HepG2 (cell line): ENCODE data around the gene TPCN2. TPM values are rescaled to one million over a fixed set of nuclear protein-coding genes. Genes with fewer than 3 reads are reported as not detected.
"Not testable (repeated sequence)": the region's sequence is repeated elsewhere in the genome, so short reads cannot be mapped to it uniquely, and the experiment has no call there.

ENCODE experiments used
- ATAC-seq: fragments of 200-7000 bp; cut with Tn5 transposase; 3 replicates; pipeline ENCODE4 v1.9.1; 2020; ENCODE audit warnings: mild to moderate bottlenecking, moderate library complexity
- BruUV-seq: library from RNA; stranded (reverse); fragments of 400-500 nt; replicated peaks from 2 replicates; lab custom pipeline; 2021; lab: Mats Ljungman, UMichigan
- CTCF ChIA-PET: fragments of 300-600 bp; formaldehyde crosslinking; extraction: SDS; loops from one replicate; lab custom pipeline; 2021; ENCODE audit warnings: low total read pairs, inconsistent platforms, low intra/inter-chr PET ratio; lab: Yijun Ruan, JAX
- POLR2A ChIA-PET: fragments of 350-600 bp; sonication (Branson Sonifier 250); formaldehyde crosslinking; loops from one replicate; lab custom pipeline; 2020; ENCODE audit warnings: antibody characterized with exemption, inconsistent platforms; lab: Yijun Ruan, JAX
- DNase-seq: peaks from one replicate; pipeline ENCODE4 v3.0.0-alpha.2; 2015; ENCODE audit warnings: low spot score
- FAIRE-seq: peaks from 3 replicates; lab custom pipeline; 2011; peaks lifted over from hg19 to GRCh38; lab: Jason Lieb, UNC
- H2AFZ ChIP-seq: one replicate; pipeline ENCODE4 v1.6.1; 2011; ENCODE audit warnings: low read length, inconsistent platforms
- H3K27ac ChIP-seq: fragments of 300-600 bp; 3 replicates; pipeline ENCODE4 v1.8.0; 2011; ENCODE audit warnings: mixed run types, mild to moderate bottlenecking, mixed read lengths, low read length, inconsistent platforms; ENCODE audit not compliant: insufficient read depth; ENCODE audit errors: extremely low read length
- H3K27me3 ChIP-seq, 2 experiments: fragments of 200-600 bp in 1 of 2; 2 replicates in 1 of 2; 3 replicates in 1 of 2; pipeline versions ENCODE4 v1.6.0 to v1.8.0; 2011; ENCODE audit warnings: low read length in 2 of 2, mild to moderate bottlenecking in 2 of 2, moderate library complexity in 2 of 2, inconsistent platforms in 1 of 2; ENCODE audit not compliant: insufficient read depth in 2 of 2, control insufficient read depth in 1 of 2
- H3K36me3 ChIP-seq, 2 experiments: fragments of 200-600 bp in 1 of 2; replicated peaks in 1 of 2; 2 replicates in 1 of 2; 3 replicates in 1 of 2; pipeline versions ENCODE4 v1.5.1 to v1.8.0; 2011; ENCODE audit warnings: low read length in 2 of 2, inconsistent platforms in 1 of 2; ENCODE audit not compliant: insufficient read depth in 2 of 2, control insufficient read depth in 1 of 2
- H3K4me1 ChIP-seq: 2 replicates; pipeline ENCODE4 v1.5.1; 2012; ENCODE audit warnings: low read length, inconsistent platforms; ENCODE audit not compliant: insufficient read depth
- H3K4me2 ChIP-seq: 2 replicates; pipeline ENCODE4 v1.6.0; 2011; ENCODE audit warnings: low read depth, low read length, inconsistent platforms
- H3K4me3 ChIP-seq, 3 experiments: fragments of 200-600 bp in 1 of 3; sonication (generic), shearing (Covaris generic) in 1 of 3; replicated peaks in 1 of 3; 2 replicates each; pipeline ENCODE4 v1.5.1; 2011 to 2016; ENCODE audit warnings: low read length in 3 of 3, inconsistent platforms in 2 of 3, low read depth in 2 of 3, mild to moderate bottlenecking in 2 of 3, control low read depth in 1 of 3, mixed read lengths in 1 of 3; ENCODE audit not compliant: insufficient read depth in 1 of 3
- H3K79me2 ChIP-seq: one replicate; pipeline ENCODE4 v1.6.1; 2011; ENCODE audit warnings: low read length, inconsistent platforms; ENCODE audit not compliant: insufficient read depth
- H3K9ac ChIP-seq: 2 replicates; pipeline ENCODE4 v1.6.0; 2011; ENCODE audit warnings: mild to moderate bottlenecking, low read depth, low read length, inconsistent platforms; ENCODE audit not compliant: insufficient read depth
- H3K9me3 ChIP-seq: 2 replicates; pipeline ENCODE4 v1.5.1; 2012; ENCODE audit warnings: mild to moderate bottlenecking, low read length
- H4K20me1 ChIP-seq: 2 replicates; pipeline ENCODE4 v1.6.0; 2011; ENCODE audit warnings: inconsistent platforms, mild to moderate bottlenecking, low read length, moderate library complexity; ENCODE audit not compliant: insufficient read depth
- JARID2 ChIP-seq: sonication (generic); formaldehyde crosslinking; IDR thresholded peaks from 2 replicates; pipeline ENCODE4 v1.8.1; 2023; ENCODE audit warnings: missing genetic modification reagents, inconsistent platforms; ENCODE audit not compliant: insufficient replicate concordance
- ZNF7 ChIP-seq: IDR thresholded peaks from 2 replicates; pipeline ENCODE4 v1.6.1; 2016; ENCODE audit warnings: missing biosample characterization, missing genetic modification reagents
- WGBS: methylation state at CpG from one replicate; pipeline ENCODE4 v1.1.6; 2017; ENCODE audit warnings: low lambda C conversion rate; 5-methylcytosine and 5-hydroxymethylcytosine counted together
- in situ Hi-C: cut with HindIII; loops from 2 replicates; pipeline ENCODE4 v1.10.0; 2017; ENCODE audit warnings: low pct_unique_long_range_greater_than_20kb; ENCODE audit not compliant: extremely low pct_ligation_motif_present
- intact Hi-C: fragments of 100-400 bp; cut with micrococcal nuclease; formaldehyde crosslinking; loops from one replicate; pipeline ENCODE4 v1.10.0; 2022; ENCODE audit not compliant: unreplicated experiment
- polyA plus RNA-seq, 8 experiments: library from polyadenylated mRNA; depleted of rRNA in 3 of 8; stranded (reverse) in 7 of 8; unstranded in 1 of 8; fragments of >200 nt; fragmentation: Illumina TruSeq in 4 of 8; extraction: Trizol in 4 of 8; gene quantifications; 2 replicates each; pipeline versions ENCODE4 v1.2.1 to v1.2.3, GENCODE V29; 2011 to 2016; ENCODE audit warnings: low read depth in 4 of 8, missing spikeins in 1 of 8, mixed read lengths in 1 of 8; ENCODE audit not compliant: insufficient read depth in 1 of 8
- total RNA-seq, 5 experiments: library from RNA; depleted of rRNA; stranded (reverse); fragments of >200 nt; fragmentation: Illumina TruSeq; extraction: Trizol; gene quantifications; 2 replicates each; pipeline ENCODE4 v1.2.3, GENCODE V29; 2016; ENCODE audit warnings: low read depth in 1 of 5

TPCN2 gene
- total and polyA plus RNA-seq, 2 of the 13 experiments (the other 11 are each of a cell fraction or from before 2014, with no cell fraction given), result 5.6 to 5.9 TPM

DNA sequence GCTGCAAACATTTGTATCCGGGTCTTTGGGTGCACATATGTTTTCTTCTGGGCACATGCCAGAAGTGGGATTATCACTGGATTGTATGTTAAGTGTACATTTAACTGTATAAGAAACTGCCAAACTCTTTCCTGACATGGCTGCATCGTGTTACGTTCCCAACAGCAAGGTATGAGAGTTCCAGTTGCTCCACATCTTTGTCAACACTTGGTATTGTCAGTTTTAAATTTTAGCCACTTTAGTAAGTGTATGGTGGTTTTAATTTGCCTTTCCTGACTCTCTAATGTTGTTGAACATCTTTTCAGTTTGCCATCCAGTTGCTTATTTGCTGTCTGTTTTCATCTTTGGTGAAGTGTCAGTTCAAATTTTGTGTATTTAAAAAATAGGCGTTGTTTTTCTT lies 84.5 kb downstream of the TPCN2 start:
- no peak for ATAC-seq
- no peak overlapping the region for H3K27ac ChIP-seq
- no peak overlapping the region for H3K9ac ChIP-seq
- TF ChIP-seq JARID2 (no peak), ZNF7 (peak; percentile 97)
- TF ChIP-seq, all 625 proteins: peak for 1
- DNase-seq (no peak), FAIRE-seq (no peak)
- in situ Hi-C loops (no loop called here), intact Hi-C loops (loop anchor here (5.0 kb wide), 1 partner anchor 509 kb away; the partner anchor contains the start of gene CCND1)
- Histone ChIP-seq H4K20me1 (no peaks in the 10 kb centered on the region), H3K27me3 (0 out of 5 replicates have a peak, but pooled peaks cover 0 to 2% of the 10 kb centered on the region in 2 experiments), H3K4me3 (no peak overlapping the region), H3K79me2 (no peaks in the 10 kb centered on the region), H3K9me3 (peaks cover 5% of the 10 kb centered on the region; the same call in 1 of the 2 replicates), H3K4me1 (peaks cover 13% of the 10 kb centered on the region), H3K4me2 (no peak overlapping the region), H2AFZ (no peak overlapping the region), H3K36me3 (no peaks in the 10 kb centered on the region)
- ChIA-PET POLR2A (no interaction called here), CTCF (interaction anchor here (0.6 kb wide), 1 partner anchor 78 kb away, joined by 3 read pairs; no protein-coding TSS in a partner anchor)
- WGBS, result 58% methylated on average over 4 of the region's 4 CpGs
- BruUV-seq, result no TSS peak

GRCh38 chr11:69134182-69134581 lies 85.5 kb downstream of the TPCN2 start:
- H4K20me1 ChIP-seq, CTCF ChIA-PET, H3K9ac ChIP-seq, H3K27ac ChIP-seq, H3K79me2 ChIP-seq, H3K4me3 ChIP-seq, POLR2A ChIA-PET, H3K4me2 ChIP-seq, in situ Hi-C loops, H2AFZ ChIP-seq, BruUV-seq, H3K27me3 ChIP-seq, H3K9me3 ChIP-seq, H3K36me3 ChIP-seq, DNase-seq, FAIRE-seq, ATAC-seq: not testable (repeated sequence)
- intact Hi-C loops, result loop anchor here (5.0 kb wide), 1 partner anchor 508 kb away; the partner anchor contains the start of gene CCND1
- 63% methylated on average over 2 of the region's 2 CpGs for WGBS
- H3K4me1 ChIP-seq, result peaks cover 22% of the 10 kb centered on the region
